ENCODE data around the gene DRICH1. TPM values are rescaled to one million over a fixed set of nuclear protein-coding genes. Genes with fewer than 3 reads are reported as not detected.

Gene DRICH1
- total and polyA plus RNA-seq, 2 of the 8 experiments (the other 6 are each of a cell fraction or from before 2014, with no cell fraction given): 0.21 to 0.28 TPM

DNA sequence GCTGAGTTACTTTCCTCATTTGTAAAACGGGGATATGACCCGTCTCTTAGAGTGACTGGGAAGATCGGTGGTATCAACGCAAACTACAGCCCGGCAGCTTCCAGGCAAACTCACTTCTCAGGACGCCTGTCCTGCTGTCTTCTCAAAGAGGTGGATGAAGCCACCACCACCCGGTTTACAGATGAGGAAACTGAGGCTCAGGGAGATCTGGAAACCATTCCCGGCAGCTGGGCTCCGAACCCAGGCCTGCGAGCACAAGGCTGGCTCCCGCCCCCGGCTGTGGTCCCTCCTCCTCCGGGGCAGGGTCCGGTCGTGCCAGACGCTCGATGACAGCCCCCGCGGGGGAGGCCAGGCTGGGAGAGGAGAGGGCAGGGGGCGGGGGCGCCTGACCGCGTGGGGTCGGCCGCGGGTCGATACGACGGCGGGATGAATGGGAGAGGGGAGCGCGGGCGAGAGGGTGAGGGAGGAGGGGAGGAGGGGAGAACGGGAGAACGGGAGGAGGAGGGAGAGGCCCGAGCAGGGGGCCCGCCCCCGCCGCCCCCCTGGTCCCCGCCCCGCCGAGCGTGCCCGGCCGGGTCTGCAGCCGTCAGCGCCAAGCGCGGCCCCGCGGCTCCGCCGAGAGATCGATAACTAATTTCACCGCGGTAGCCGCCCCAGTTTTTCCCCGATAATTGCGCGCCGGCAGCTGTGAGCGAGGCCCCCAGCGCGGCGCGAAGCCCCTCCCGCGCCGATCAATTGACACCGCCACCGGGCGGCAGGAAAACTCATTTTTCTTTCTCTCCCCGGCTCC lies 66.0 kb downstream of the DRICH1 start:
- Histone ChIP-seq H2AK5ac (ENCODE audit: low read depth, low read length) (no peak overlapping the region), H3K27me3 (replicated peaks in 1 of 4; ENCODE audit: control insufficient read depth in 3 of 4, extremely low read depth in 1 of 4, insufficient read depth in 3 of 4, low read length in 3 of 4) (peaks cover 4 to 40% (median 25%) of the 10 kb centered on the region in 4 experiments), H2AFZ (ENCODE audit: low read length) (peak overlapping the region; percentile 25; the same call in 1 of the 2 replicates), H3K23ac (ENCODE audit: insufficient read length) (no peak overlapping the region), H3K4me1 (replicated peaks in 1 of 4; ENCODE audit: control insufficient read depth in 3 of 4, insufficient read depth in 4 of 4, low read length in 3 of 4) (peaks cover 0 to 14% (median 10%) of the 10 kb centered on the region in 4 experiments; a peak in 6 of 7 replicates), H3K9ac (replicated peaks in 1 of 4; ENCODE audit: extremely low read depth in 1 of 4, low read depth in 3 of 4, low read length in 3 of 4) (no peak overlapping the region), H3K4ac (replicated peaks; ENCODE audit: insufficient read length, low read depth, low read length) (no peak overlapping the region), H3K4me2 (ENCODE audit: insufficient read depth in 1 of 2, low read depth in 2 of 2, low read length in 2 of 2) (peak overlapping the region; percentile 93), H2BK20ac (ENCODE audit: low read length) (no peak overlapping the region), H4K8ac (ENCODE audit: extremely low read depth, insufficient read depth, low read length) (no peak overlapping the region), H2BK12ac (ENCODE audit: low read depth, low read length) (no peak overlapping the region), H3K14ac (ENCODE audit: insufficient read length) (no peak overlapping the region), H3K79me2 (ENCODE audit: control insufficient read depth in 1 of 2, insufficient read depth in 2 of 2, low read length in 2 of 2) (no peaks in the 10 kb centered on the region), H4K20me1 (replicated peaks in 1 of 2; ENCODE audit: control insufficient read depth in 1 of 2, insufficient read depth in 2 of 2, low read length in 2 of 2) (peaks cover 0 to 3% of the 10 kb centered on the region in 2 experiments), H4K5ac (ENCODE audit: insufficient read length, low read depth, low read length) (no peak overlapping the region), H3K56ac (replicated peaks; ENCODE audit: insufficient read length, low read depth, low read length) (no peak overlapping the region), H3K79me1 (ENCODE audit: low read depth, low read length) (no peaks in the 10 kb centered on the region), H3K27ac (ENCODE audit: low read depth, low read length) (no peak overlapping the region), H2BK120ac (replicated peaks; ENCODE audit: low read depth, low read length) (no peak overlapping the region), H3K23me2 (ENCODE audit: low read depth, low read length) (peaks cover 11% of the 10 kb centered on the region; the same call in 1 of the 2 replicates), H3K4me3 (ENCODE audit: extremely low read depth in 1 of 4, insufficient read depth in 2 of 4, low read depth in 3 of 4, low read length in 4 of 4) (peak overlapping the region; percentile 37 to 89 (median 45)), H2BK5ac (ENCODE audit: low read depth, low read length) (no peak overlapping the region), H3K36me3 (ENCODE audit: control insufficient read depth in 2 of 4, insufficient read depth in 4 of 4, low read length in 3 of 4) (no peaks in the 10 kb centered on the region), H2BK15ac (ENCODE audit: low read length) (no peak overlapping the region), H3K18ac (ENCODE audit: extremely low read depth, low read length) (no peak overlapping the region), H4K91ac (replicated peaks; ENCODE audit: insufficient read length, low read length) (no peak overlapping the region), H3K9me3 (ENCODE audit: insufficient read depth in 2 of 2, low read depth in 1 of 2, low read length in 1 of 2) (no peaks in the 10 kb centered on the region)
- peak; percentile 55 for TF ChIP-seq EZH2 (IDR thresholded peaks at IDR 0.05; ENCODE audit: low read depth, low read length, severe bottlenecking)
- peak; percentile 51 for TF ChIP-seq KDM4A (IDR thresholded peaks at IDR 0.05; ENCODE audit: low read depth, low read length, severe bottlenecking)
- no peak for TF ChIP-seq SIX5 (IDR thresholded peaks at IDR 0.05; ENCODE audit: low read depth, low read length)
- TF ChIP-seq, protein P1, sequence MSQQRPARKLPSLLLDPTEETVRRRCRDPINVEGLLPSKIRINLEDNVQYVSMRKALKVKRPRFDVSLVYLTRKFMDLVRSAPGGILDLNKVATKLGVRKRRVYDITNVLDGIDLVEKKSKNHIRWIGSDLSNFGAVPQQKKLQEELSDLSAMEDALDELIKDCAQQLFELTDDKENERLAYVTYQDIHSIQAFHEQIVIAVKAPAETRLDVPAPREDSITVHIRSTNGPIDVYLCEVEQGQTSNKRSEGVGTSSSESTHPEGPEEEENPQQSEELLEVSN (IDR thresholded peaks at IDR 0.05): peak; percentile 17; the same call in 1 of the 2 replicates
- TF ChIP-seq EGR1 (IDR thresholded peaks at IDR 0.05; ENCODE audit: borderline replicate concordance, low read depth, low read length): peak; percentile 26; the same call in 1 of the 2 replicates
- TF ChIP-seq CBX5 (IDR thresholded peaks at IDR 0.05; ENCODE audit: low read depth, low read length): no peak
- peak; percentile 46; the same call in 1 of the 2 replicates for TF ChIP-seq SUZ12 (IDR thresholded peaks at IDR 0.05; ENCODE audit: low read length)
- TF ChIP-seq RBBP5 (IDR thresholded peaks at IDR 0.05; ENCODE audit: borderline replicate concordance, low read depth, low read length): peak; percentile 55; the same call in 1 of the 2 replicates
- TF ChIP-seq ASH2L (IDR thresholded peaks at IDR 0.05; ENCODE audit: low read length): peak; percentile 47
- TF ChIP-seq, protein P2, sequence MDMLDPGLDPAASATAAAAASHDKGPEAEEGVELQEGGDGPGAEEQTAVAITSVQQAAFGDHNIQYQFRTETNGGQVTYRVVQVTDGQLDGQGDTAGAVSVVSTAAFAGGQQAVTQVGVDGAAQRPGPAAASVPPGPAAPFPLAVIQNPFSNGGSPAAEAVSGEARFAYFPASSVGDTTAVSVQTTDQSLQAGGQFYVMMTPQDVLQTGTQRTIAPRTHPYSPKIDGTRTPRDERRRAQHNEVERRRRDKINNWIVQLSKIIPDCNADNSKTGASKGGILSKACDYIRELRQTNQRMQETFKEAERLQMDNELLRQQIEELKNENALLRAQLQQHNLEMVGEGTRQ (IDR thresholded peaks at IDR 0.05; ENCODE audit: low read length): no peak
- DNase-seq (ENCODE audit: low read depth in 1 of 2, low spot score in 2 of 2) (peak in 1 of 2 experiments; percentile 62), FAIRE-seq (no peak)
- ChIA-PET CTCF (ENCODE audit: partially characterized antibody) (no interaction called here), POLR2A (ENCODE audit: partially characterized antibody) (no interaction called here)
- WGBS, 2 experiments (ENCODE audit: extremely low coverage in 1 of 2, insufficient coverage in 1 of 2, insufficient read length in 1 of 2, insufficient replicate concordance in 2 of 2, low coverage in 1 of 2, low lambda C conversion rate in 2 of 2, missing lambda C conversion rate in 1 of 2): 6% methylated on average over 14 of the region's 73 CpGs; no CpG with 5 or more reads in 1 of the 2 experiments

Data from H1 (cell line).